ENCODE results near the gene TSPAN14. TPM values are rescaled to one million over a fixed set of nuclear protein-coding genes. Genes with fewer than 3 reads are reported as not detected.
A peak's percentile ranks its signal among the peaks of the same experiment; 100 is the strongest.

Gene TSPAN14
- total RNA-seq, 4 donors from 2014 or later, result 18.9 to 72.9 (median 55.8) TPM

DNA sequence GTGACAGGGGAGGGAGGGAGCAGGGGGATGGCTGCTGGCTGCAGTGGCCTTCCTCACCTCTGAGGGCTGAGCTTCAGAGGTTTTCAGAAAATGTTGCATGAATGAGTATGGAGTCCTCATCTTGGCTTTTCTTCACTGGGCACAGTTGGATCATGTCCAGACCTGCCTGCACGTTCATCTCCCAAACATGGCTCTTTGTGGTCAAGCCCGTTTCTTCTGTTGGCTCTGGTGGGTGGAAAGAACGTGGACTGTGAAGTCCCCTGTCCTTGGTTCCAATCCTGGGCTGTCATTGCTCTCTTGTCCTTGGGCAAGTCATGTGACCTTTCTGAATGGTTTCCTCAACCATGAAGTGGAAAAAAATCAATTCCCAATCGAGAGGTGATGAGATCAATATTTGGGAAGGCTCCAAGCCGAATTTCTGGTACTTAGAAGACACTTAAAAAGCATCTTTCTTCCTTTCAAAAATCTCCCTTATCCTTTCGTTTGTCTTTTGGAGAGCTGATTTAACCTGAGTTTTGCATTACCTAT, 34.5 kb downstream of the TSPAN14 start:
- Histone ChIP-seq H3K27ac (peak overlapping the region in 1 of 4 donors; percentile 10), H3K4me1 (peaks cover 13 to 76% (median 26%) of the 10 kb centered on the region in 4 donors), H3K9me3 (no peaks in the 10 kb centered on the region), H3K27me3 (no peaks in the 10 kb centered on the region), H3K4me3 (no peak overlapping the region), H3K36me3 (peaks cover 0 to 6% (median 0%) of the 10 kb centered on the region in 4 donors)
- in situ Hi-C loops (cut with MboI; ENCODE audit: low pct_ligation_motif_present in 1 of 4, low pct_unique_long_range_greater_than_20kb in 1 of 4, low sequenced_read_pairs in 3 of 4), result no loop called here
- DNase-seq, result no peak
- TF ChIP-seq POLR2AphosphoS5 (IDR thresholded peaks at IDR 0.05), result no peak
- no peak for TF ChIP-seq CTCF (IDR thresholded peaks at IDR 0.05)
- no peak for TF ChIP-seq POLR2A (IDR thresholded peaks at IDR 0.05)
- TF ChIP-seq EP300 (IDR thresholded peaks at IDR 0.05; ENCODE audit: low read depth), result no peak
- 88 to 100% methylated on average over 3 to 6 of the region's 6 CpGs for WGBS, 2 donors (ENCODE audit: low coverage in 1 of 2)
- intact Hi-C loops (cut with DNase I; ENCODE audit: low total_unique reads), result no loop called here

DNA sequence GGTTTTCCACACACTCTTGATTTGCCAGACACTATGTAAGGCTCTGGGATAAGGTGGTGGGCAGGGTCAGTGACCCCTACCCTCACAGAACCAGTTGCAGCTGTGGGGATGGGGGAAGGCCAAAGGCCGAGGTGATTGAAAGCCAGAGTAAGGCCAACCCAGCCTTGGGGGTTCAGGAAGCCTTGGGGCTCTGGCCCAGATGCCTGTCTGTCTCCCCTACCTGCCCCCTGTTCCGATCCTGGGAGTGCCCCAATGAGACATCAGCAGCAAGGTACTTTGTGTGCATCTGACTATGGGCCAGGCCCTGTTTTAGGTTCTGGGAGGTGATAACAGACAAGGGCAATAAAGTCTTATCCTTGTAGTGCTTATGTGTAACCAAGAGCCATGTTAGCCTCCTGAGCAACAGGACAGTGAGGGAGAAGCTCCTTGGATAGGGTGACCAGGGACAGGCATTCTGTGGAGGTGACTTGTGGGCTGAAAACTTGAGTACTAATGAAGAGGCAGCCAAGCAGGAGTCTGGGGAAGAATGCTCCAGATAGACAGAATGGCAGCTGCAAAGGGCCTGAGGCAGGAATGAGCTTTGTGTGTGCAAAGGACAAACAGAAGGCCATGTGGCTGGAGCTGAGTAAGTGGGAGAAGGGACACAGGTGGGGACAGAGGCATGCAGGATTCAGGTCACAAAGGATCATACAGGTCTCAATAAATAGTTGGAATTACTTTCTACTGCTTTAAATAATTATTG, 35.4 kb downstream of the TSPAN14 start:
- Histone ChIP-seq H3K9me3 (no peaks in the 10 kb centered on the region), H3K4me3 (no peak overlapping the region), H3K4me1 (peaks cover 15 to 76% (median 28%) of the 10 kb centered on the region in 4 donors), H3K27ac (no peak overlapping the region), H3K27me3 (no peaks in the 10 kb centered on the region), H3K36me3 (peaks cover 0 to 6% (median 0%) of the 10 kb centered on the region in 4 donors)
- in situ Hi-C loops (cut with MboI; ENCODE audit: low pct_ligation_motif_present in 1 of 4, low pct_unique_long_range_greater_than_20kb in 1 of 4, low sequenced_read_pairs in 3 of 4), result no loop called here
- intact Hi-C loops (cut with DNase I; ENCODE audit: low total_unique reads), result no loop called here
- no peak for TF ChIP-seq CTCF (IDR thresholded peaks at IDR 0.05)
- TF ChIP-seq EP300 (IDR thresholded peaks at IDR 0.05; ENCODE audit: low read depth), result no peak
- no peak for TF ChIP-seq POLR2A (IDR thresholded peaks at IDR 0.05)
- TF ChIP-seq POLR2AphosphoS5 (IDR thresholded peaks at IDR 0.05), result no peak
- DNase-seq, result no peak
- WGBS, 2 donors (ENCODE audit: low coverage in 1 of 2), result 95% methylated on average over 2 of the region's 2 CpGs; no CpG with 5 or more reads in 1 of the 2 donors

- no peak for DNase-seq
- Histone ChIP-seq H3K4me1 (peaks cover 8 to 76% (median 20%) of the 10 kb centered on the region in 4 donors), H3K27ac (peak overlapping the region in 2 of 4 donors; percentile 8 to 19), H3K27me3 (no peaks in the 10 kb centered on the region), H3K4me3 (no peak overlapping the region), H3K9me3 (no peaks in the 10 kb centered on the region), H3K36me3 (peaks cover 0 to 6% (median 0%) of the 10 kb centered on the region in 4 donors)
- 91% methylated on average over 7 of the region's 7 CpGs; no CpG with 5 or more reads in 1 of the 2 donors for WGBS, 2 donors (ENCODE audit: low coverage in 1 of 2)
- no peak for TF ChIP-seq POLR2A (IDR thresholded peaks at IDR 0.05)
- TF ChIP-seq EP300 (IDR thresholded peaks at IDR 0.05; ENCODE audit: low read depth), result no peak
- TF ChIP-seq POLR2AphosphoS5 (IDR thresholded peaks at IDR 0.05), result no peak
- no peak for TF ChIP-seq CTCF (IDR thresholded peaks at IDR 0.05)
- intact Hi-C loops (cut with DNase I; ENCODE audit: low total_unique reads), result no loop called here
- in situ Hi-C loops (cut with MboI; ENCODE audit: low pct_ligation_motif_present in 1 of 4, low pct_unique_long_range_greater_than_20kb in 1 of 4, low sequenced_read_pairs in 3 of 4), result no loop called here
Measured at GRCh38 chr10:80491251-80492102, 37.4 kb downstream of the TSPAN14 start.
